ENCODE data around the gene CD177.
"Not testable (repeated sequence)": the region's sequence is repeated elsewhere in the genome, so short reads cannot be mapped to it uniquely, and the experiment has no call there.

DNA sequence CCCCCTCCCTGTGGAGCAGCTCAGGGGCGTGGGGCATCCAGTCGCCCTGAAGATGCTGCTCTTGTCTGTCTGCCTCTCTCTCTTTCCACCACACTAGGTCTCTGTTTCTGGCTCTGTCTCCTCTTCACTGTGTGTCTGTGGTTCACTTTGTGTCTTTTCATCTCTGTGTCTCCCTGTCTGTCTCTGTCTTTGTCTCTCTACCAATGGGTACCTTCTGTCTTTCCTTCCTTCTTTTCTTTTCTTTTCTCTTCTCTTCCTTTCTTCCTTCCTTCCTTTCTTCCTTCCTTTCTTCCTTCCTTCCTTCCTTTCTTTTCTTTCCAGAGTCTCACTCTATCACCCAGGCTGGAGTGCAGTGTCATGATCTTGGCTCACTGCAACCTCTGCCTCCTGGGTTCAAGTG lies 13.4 kb upstream of the CD177 start:
- TF ChIP-seq, protein P1, sequence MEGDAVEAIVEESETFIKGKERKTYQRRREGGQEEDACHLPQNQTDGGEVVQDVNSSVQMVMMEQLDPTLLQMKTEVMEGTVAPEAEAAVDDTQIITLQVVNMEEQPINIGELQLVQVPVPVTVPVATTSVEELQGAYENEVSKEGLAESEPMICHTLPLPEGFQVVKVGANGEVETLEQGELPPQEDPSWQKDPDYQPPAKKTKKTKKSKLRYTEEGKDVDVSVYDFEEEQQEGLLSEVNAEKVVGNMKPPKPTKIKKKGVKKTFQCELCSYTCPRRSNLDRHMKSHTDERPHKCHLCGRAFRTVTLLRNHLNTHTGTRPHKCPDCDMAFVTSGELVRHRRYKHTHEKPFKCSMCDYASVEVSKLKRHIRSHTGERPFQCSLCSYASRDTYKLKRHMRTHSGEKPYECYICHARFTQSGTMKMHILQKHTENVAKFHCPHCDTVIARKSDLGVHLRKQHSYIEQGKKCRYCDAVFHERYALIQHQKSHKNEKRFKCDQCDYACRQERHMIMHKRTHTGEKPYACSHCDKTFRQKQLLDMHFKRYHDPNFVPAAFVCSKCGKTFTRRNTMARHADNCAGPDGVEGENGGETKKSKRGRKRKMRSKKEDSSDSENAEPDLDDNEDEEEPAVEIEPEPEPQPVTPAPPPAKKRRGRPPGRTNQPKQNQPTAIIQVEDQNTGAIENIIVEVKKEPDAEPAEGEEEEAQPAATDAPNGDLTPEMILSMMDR (conservative IDR thresholded peaks at IDR 0.05; ENCODE audit: low read depth, low read length), result not testable (repeated sequence)
- not testable (repeated sequence) for TF ChIP-seq EZH2 (IDR thresholded peaks at IDR 0.05; ENCODE audit: borderline replicate concordance, low read depth, low read length, poor library complexity, severe bottlenecking)
